ENCODE measurements around the gene PLA2G7. TPM values are rescaled to one million over a fixed set of nuclear protein-coding genes. Genes with fewer than 3 reads are reported as not detected.

The PLA2G7 gene
- total RNA-seq, 1 experiment from 2014 or later, result 1.7 TPM

- H3T11ph ChIP-seq (ENCODE audit: low read length), result no peak overlapping the region
- H4K91ac ChIP-seq (ENCODE audit: insufficient read length, low read depth, low read length), result no peak overlapping the region
- Mint-ChIP-seq H3K9me3 (no peaks in the 10 kb centered on the region), H3K36me3 (ENCODE audit: insufficient read depth in 1 of 3, low read depth in 3 of 3) (no peaks in the 10 kb centered on the region), H3K27ac (no peak overlapping the region), H3K27me3 (ENCODE audit: low read depth) (peaks cover 2% of the 10 kb centered on the region; the same call in 1 of the 2 replicates), H3K4me1 (no peaks in the 10 kb centered on the region), H3K4me3 (no peak overlapping the region)
- H2BK120ac ChIP-seq (ENCODE audit: low read depth, low read length, poor library complexity, severe bottlenecking), result no peak overlapping the region
- H2BK5ac ChIP-seq (ENCODE audit: insufficient read length, low read length), result no peak overlapping the region
- H3K4ac ChIP-seq (ENCODE audit: low read depth, low read length), result no peak overlapping the region
- H3K18ac ChIP-seq (ENCODE audit: insufficient read length, low read depth, low read length), result no peak overlapping the region
- H4K5ac ChIP-seq (ENCODE audit: insufficient read length, low read depth, low read length), result no peak overlapping the region
- no peak overlapping the region for H2AK5ac ChIP-seq (ENCODE audit: insufficient read length, low read length)
- H4K20me1 ChIP-seq (ENCODE audit: control insufficient read depth, insufficient read depth, insufficient read length), result no peaks in the 10 kb centered on the region
- no peak overlapping the region for H4K8ac ChIP-seq (replicated peaks; ENCODE audit: insufficient read length, low read depth, low read length)
- no peaks in the 10 kb centered on the region for H3K79me1 ChIP-seq (ENCODE audit: insufficient read depth, low read depth, low read length, poor library complexity, severe bottlenecking)
- no peak overlapping the region for H3K4me2 ChIP-seq (ENCODE audit: insufficient read depth, insufficient read length, low read length)
- no peak overlapping the region for H2BK15ac ChIP-seq (ENCODE audit: low read depth, low read length)
- H3K23ac ChIP-seq (ENCODE audit: insufficient read length, low read depth, low read length), result no peak overlapping the region
- H3K9ac ChIP-seq (ENCODE audit: extremely low read depth, insufficient read length, low read length), result no peak overlapping the region
- H3K9me3 ChIP-seq (ENCODE audit: control insufficient read depth, low read depth, low read length), result no peaks in the 10 kb centered on the region
- no peaks in the 10 kb centered on the region for H3K4me1 ChIP-seq (ENCODE audit: insufficient read depth, low read length)
- H3K14ac ChIP-seq (ENCODE audit: insufficient read depth, low read length), result no peak overlapping the region
- H3K23me2 ChIP-seq (ENCODE audit: insufficient read length, low read depth, low read length, poor library complexity, severe bottlenecking), result no peaks in the 10 kb centered on the region
- no peaks in the 10 kb centered on the region for H3K27me3 ChIP-seq (ENCODE audit: insufficient read depth, low read length)
- no CpG with 5 or more reads among the region's 3 CpGs for WGBS (ENCODE audit: extremely low coverage, insufficient read length, low lambda C conversion rate)
- H2AFZ ChIP-seq (ENCODE audit: low read length), result no peak overlapping the region
- no peaks in the 10 kb centered on the region for H3K79me2 ChIP-seq (ENCODE audit: insufficient read depth, low read length)
- no peak overlapping the region for H3K56ac ChIP-seq (ENCODE audit: insufficient read length, low read depth, low read length)
- H2BK12ac ChIP-seq (ENCODE audit: insufficient read length, low read depth, low read length), result no peak overlapping the region
- no peak overlapping the region for H2BK20ac ChIP-seq (ENCODE audit: low read depth, low read length, poor library complexity, severe bottlenecking)
- no peak for TF ChIP-seq CTCF (conservative IDR thresholded peaks at IDR 0.05)
- no peak for DNase-seq
- no peak overlapping the region for H3K27ac ChIP-seq (ENCODE audit: insufficient read length, low read depth, low read length)
Observed at GRCh38 chr6:46689657-46690056, 45.5 kb downstream of the PLA2G7 start.
